ENCODE measurements around the gene MYO16. TPM values are rescaled to one million over a fixed set of nuclear protein-coding genes. Genes with fewer than 3 reads are reported as not detected.
"Not testable (repeated sequence)": the region's sequence is repeated elsewhere in the genome, so short reads cannot be mapped to it uniquely, and the experiment has no call there.

The MYO16 gene
- total and polyA plus RNA-seq, 7 donors = under 0.01 to 0.33 (median 0.28) TPM; not detected in 2

DNA sequence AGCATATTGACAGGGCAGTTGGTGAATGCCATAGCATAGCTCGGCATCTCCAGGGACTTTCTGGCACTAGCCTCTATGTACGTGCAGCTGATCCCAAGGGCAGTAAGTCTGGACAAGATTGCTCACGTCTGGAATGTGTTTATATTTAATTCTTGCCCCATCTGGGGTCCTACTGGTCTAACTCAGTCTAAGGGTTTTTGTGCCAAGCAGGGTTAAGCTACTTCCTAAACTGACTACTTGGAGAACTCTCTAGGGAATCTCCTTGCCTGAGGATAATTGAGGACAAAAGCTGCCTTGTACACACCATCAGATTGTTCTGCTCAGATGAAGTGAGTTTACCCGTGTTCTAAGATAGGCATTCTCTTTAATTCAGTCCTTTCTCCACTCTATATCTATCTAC is 358.1 kb downstream of the MYO16 start:
- intact Hi-C loops (cut with DNase I) = no loop called here

DNA sequence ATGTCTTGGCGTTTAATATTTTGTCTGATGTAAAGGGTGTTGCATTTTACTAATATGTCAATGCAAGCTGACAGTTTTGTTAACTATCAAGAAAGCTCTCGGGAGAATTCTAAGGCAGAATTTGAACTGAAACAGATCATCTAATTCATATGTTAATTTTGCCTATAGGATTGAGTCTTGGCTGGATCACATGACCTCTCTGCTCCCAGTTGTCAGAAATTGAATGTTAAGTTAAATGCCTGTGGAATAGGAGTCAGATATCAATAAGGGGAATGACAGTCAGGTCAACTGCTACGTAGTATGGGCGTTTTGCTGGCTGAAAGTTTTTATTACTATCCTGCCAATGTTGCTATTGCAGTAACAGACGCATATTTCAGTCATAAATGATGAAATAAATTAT is 358.5 kb downstream of the MYO16 start:
- DNase-seq = no peak
- TF ChIP-seq POLR2A (IDR thresholded peaks at IDR 0.05) (no peak), POLR2AphosphoS5 (IDR thresholded peaks at IDR 0.05) (no peak), EP300 (IDR thresholded peaks at IDR 0.05) (no peak)
- TF ChIP-seq, protein P1, sequence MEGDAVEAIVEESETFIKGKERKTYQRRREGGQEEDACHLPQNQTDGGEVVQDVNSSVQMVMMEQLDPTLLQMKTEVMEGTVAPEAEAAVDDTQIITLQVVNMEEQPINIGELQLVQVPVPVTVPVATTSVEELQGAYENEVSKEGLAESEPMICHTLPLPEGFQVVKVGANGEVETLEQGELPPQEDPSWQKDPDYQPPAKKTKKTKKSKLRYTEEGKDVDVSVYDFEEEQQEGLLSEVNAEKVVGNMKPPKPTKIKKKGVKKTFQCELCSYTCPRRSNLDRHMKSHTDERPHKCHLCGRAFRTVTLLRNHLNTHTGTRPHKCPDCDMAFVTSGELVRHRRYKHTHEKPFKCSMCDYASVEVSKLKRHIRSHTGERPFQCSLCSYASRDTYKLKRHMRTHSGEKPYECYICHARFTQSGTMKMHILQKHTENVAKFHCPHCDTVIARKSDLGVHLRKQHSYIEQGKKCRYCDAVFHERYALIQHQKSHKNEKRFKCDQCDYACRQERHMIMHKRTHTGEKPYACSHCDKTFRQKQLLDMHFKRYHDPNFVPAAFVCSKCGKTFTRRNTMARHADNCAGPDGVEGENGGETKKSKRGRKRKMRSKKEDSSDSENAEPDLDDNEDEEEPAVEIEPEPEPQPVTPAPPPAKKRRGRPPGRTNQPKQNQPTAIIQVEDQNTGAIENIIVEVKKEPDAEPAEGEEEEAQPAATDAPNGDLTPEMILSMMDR (IDR thresholded peaks at IDR 0.05) = no peak
- H3K4me1 ChIP-seq = no peaks in the 10 kb centered on the region
- no peak overlapping the region for H3K4me3 ChIP-seq
- no peaks in the 10 kb centered on the region for H3K27me3 ChIP-seq
- no peak overlapping the region for H3K27ac ChIP-seq
- no peaks in the 10 kb centered on the region for H3K9me3 ChIP-seq
- no peaks in the 10 kb centered on the region for H3K36me3 ChIP-seq
- WGBS, 2 donors = 51 to 69% methylated on average over 5 of the region's 5 CpGs
- intact Hi-C loops (cut with DNase I) = no loop called here

More for the DNA sequence above, 358.1 kb downstream of the MYO16 start:
- no peaks in the 10 kb centered on the region for H3K36me3 ChIP-seq
- no peaks in the 10 kb centered on the region for H3K9me3 ChIP-seq
- H3K4me1 ChIP-seq = no peaks in the 10 kb centered on the region
- DNase-seq = no peak
- TF ChIP-seq POLR2A (IDR thresholded peaks at IDR 0.05) (no peak), POLR2AphosphoS5 (IDR thresholded peaks at IDR 0.05) (no peak), EP300 (IDR thresholded peaks at IDR 0.05) (no peak)
- TF ChIP-seq, protein P1 (IDR thresholded peaks at IDR 0.05) = no peak
- no peak overlapping the region for H3K4me3 ChIP-seq
- 60 to 62% methylated on average over 4 of the region's 4 CpGs for WGBS, 2 donors
- no peaks in the 10 kb centered on the region for H3K27me3 ChIP-seq
- no peak overlapping the region for H3K27ac ChIP-seq

DNA sequence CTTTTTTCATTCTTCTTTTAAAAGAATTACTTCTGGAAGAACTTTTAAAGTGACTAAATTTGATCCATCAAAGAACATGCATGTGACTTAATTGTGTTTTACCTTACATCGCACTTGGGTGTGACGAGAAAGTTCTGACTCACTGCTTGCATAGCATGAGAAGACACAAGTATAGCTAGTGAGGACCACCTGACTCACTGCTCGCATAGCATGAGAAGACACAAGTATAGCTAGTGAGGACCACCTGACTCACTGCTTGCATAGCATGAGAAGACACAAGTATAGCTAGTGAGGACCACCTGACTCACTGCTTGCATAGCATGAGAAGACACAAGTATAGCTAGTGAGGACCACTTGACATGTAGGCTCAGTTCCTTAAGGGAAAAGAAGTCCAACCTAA is 362.0 kb downstream of the MYO16 start:
- H3K36me3 ChIP-seq; H3K27ac ChIP-seq; H3K9me3 ChIP-seq; H3K4me3 ChIP-seq; H3K4me1 ChIP-seq; DNase-seq; H3K27me3 ChIP-seq; intact Hi-C loops (cut with DNase I): not testable (repeated sequence)
- 73 to 76% methylated on average over 3 of the region's 3 CpGs for WGBS, 2 donors

DNA sequence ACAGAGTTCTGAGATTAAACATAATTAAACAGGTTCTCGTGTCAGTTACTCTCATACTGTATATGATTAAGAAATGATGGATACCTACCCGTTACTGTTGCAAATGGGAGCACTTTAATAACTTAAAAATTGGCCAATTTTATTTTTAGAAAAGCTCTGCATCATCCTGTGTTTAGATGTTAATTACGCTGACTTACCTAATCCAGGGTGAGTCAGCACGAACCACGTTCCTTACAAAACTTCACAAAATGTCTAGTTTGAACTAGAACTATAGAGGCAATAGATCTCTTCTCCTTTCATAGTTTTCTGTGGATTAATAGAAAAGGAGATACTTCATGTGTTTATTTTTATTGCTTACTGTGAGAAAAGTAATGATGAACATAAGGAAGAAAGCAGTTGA is 363.9 kb downstream of the MYO16 start:
- intact Hi-C loops (cut with DNase I) = no loop called here

DNA sequence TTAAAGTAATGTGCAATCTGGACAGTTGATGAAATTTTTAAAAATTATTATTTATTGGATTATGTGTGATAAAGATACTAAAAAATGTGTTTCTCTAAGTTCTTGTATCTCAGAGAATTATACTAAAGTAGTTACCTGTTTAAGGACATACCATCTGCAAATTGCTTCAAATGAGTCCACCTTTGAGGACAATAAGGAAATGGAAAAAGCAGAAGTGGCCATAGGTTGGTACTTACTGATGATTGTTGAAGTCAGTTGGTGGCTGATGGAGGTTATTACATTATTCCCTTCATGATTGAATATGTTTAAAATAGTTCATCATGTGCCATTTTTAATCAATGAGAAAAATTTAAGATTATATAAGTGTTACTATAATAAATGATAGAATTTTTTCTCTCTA is 367.0 kb downstream of the MYO16 start:
- Histone ChIP-seq H3K4me1 (no peaks in the 10 kb centered on the region), H3K4me3 (no peak overlapping the region), H3K27me3 (no peaks in the 10 kb centered on the region), H3K27ac (no peak overlapping the region), H3K36me3 (no peaks in the 10 kb centered on the region), H3K9me3 (no peaks in the 10 kb centered on the region)
- no peak for TF ChIP-seq EP300 (IDR thresholded peaks at IDR 0.05)
- intact Hi-C loops (cut with DNase I) = no loop called here
- no peak for DNase-seq

More for the DNA sequence above, 363.9 kb downstream of the MYO16 start:
- no peak for DNase-seq
- Histone ChIP-seq H3K36me3 (no peaks in the 10 kb centered on the region), H3K27me3 (no peaks in the 10 kb centered on the region), H3K9me3 (no peaks in the 10 kb centered on the region), H3K4me3 (no peak overlapping the region), H3K27ac (no peak overlapping the region), H3K4me1 (no peaks in the 10 kb centered on the region)
- WGBS, 2 donors = 62 to 67% methylated on average over 5 of the region's 5 CpGs
- TF ChIP-seq POLR2AphosphoS5 (IDR thresholded peaks at IDR 0.05) (no peak), EP300 (IDR thresholded peaks at IDR 0.05) (no peak), POLR2A (IDR thresholded peaks at IDR 0.05) (no peak)
- TF ChIP-seq, protein P1 (IDR thresholded peaks at IDR 0.05) = no peak

DNA sequence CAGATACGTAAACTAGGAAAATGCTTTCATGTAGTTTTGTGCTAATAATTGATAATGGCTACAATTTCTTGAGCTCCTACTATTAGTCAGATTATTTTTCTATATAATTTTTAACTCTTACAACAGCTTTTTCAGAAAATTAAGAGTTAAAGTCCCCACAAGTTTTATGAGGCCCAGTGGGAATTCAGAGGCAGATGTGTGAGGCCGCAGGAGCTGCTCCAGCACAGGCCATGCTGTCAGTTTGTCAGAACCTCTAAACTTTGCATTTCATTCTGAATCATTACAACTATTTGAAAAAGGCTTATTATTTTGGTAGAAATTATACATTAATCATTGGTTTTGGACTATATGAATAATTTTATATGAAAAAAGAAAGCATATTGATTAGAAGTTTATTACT is 370.8 kb downstream of the MYO16 start:
- TF ChIP-seq, protein P1 (IDR thresholded peaks at IDR 0.05) = no peak
- TF ChIP-seq POLR2AphosphoS5 (IDR thresholded peaks at IDR 0.05) (no peak), EP300 (IDR thresholded peaks at IDR 0.05) (no peak), POLR2A (IDR thresholded peaks at IDR 0.05) (no peak)
- H3K4me1 ChIP-seq = no peaks in the 10 kb centered on the region
- WGBS, 2 donors = 54 to 66% methylated on average over 2 of the region's 2 CpGs
- no peak overlapping the region for H3K27ac ChIP-seq
- H3K9me3 ChIP-seq = no peaks in the 10 kb centered on the region
- no peak overlapping the region for H3K4me3 ChIP-seq
- H3K36me3 ChIP-seq = no peaks in the 10 kb centered on the region
- intact Hi-C loops (cut with DNase I) = no loop called here
- no peaks in the 10 kb centered on the region for H3K27me3 ChIP-seq
- no peak for DNase-seq
